ENCODE measurements around the gene OAS2.

DNA sequence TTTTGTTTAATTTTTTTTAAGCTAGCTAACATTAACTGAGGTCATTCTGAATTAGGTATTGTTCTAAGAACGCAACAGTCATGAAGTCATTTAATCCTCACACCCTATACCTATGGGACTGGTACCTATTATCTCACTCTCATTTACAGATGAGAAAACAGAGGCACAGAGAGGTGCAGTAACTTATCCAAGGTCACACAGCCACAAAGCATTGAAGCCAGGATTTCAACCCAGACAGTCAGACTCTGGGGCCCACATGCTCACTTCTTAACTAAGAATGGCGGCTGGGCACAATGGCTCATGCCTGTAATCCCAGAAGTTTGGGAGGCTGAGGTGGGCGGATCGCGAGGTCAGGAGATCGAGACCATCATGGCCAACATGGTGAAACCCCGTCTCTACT, 63.2 kb downstream of the OAS2 start:
- TF ChIP-seq, protein P1, sequence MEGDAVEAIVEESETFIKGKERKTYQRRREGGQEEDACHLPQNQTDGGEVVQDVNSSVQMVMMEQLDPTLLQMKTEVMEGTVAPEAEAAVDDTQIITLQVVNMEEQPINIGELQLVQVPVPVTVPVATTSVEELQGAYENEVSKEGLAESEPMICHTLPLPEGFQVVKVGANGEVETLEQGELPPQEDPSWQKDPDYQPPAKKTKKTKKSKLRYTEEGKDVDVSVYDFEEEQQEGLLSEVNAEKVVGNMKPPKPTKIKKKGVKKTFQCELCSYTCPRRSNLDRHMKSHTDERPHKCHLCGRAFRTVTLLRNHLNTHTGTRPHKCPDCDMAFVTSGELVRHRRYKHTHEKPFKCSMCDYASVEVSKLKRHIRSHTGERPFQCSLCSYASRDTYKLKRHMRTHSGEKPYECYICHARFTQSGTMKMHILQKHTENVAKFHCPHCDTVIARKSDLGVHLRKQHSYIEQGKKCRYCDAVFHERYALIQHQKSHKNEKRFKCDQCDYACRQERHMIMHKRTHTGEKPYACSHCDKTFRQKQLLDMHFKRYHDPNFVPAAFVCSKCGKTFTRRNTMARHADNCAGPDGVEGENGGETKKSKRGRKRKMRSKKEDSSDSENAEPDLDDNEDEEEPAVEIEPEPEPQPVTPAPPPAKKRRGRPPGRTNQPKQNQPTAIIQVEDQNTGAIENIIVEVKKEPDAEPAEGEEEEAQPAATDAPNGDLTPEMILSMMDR (IDR thresholded peaks at IDR 0.05; ENCODE audit: poor library complexity, severe bottlenecking): no peak
- TF ChIP-seq EZH2 (IDR thresholded peaks at IDR 0.05; ENCODE audit: borderline replicate concordance, insufficient read depth, low read length, poor library complexity, severe bottlenecking) (no peak), POLR2AphosphoS5 (IDR thresholded peaks at IDR 0.05) (no peak)

All from neural cell (in vitro differentiated cells).